Measurements from ENCODE around the gene NEUROD2. TPM values are rescaled to one million over a fixed set of nuclear protein-coding genes. Genes with fewer than 3 reads are reported as not detected.

Gene NEUROD2
- total RNA-seq, 1 experiment from 2014 or later, result not detected

DNA sequence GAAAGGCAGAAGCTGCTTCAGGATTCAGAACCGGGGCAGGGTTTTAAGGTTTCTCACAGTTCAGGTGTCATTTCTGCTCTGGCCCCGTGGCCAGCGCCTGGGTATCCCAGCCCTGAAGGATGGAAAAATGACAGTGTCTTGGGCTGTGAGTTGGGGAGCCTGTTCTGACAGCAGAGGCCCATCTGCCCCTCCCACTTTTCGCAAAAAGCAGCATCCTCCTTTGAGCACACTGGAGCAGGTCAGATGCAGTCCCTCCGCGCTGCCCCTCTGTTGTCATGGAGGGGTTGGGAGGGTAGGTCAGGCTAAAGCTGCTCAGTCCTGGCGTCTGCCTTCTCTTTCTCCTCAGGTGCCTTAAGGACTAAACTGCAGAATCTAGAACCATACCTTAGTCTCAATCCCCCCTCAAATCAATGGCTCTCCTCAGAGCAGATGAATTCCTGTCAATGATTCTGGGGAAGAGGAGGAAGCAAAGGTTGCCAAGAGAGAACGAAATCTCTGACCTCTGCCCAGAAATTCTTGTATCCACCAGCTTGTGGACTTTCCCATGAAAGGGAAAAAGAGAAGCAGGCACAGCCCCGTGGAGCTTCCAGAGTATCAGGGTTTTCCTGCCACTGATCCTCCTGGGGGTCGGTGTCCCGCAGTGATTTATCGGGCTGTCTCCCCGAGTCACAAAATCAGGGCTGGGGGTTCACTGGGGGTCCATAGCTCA is 7.3 kb downstream of the NEUROD2 start:
- TF ChIP-seq, protein P1, sequence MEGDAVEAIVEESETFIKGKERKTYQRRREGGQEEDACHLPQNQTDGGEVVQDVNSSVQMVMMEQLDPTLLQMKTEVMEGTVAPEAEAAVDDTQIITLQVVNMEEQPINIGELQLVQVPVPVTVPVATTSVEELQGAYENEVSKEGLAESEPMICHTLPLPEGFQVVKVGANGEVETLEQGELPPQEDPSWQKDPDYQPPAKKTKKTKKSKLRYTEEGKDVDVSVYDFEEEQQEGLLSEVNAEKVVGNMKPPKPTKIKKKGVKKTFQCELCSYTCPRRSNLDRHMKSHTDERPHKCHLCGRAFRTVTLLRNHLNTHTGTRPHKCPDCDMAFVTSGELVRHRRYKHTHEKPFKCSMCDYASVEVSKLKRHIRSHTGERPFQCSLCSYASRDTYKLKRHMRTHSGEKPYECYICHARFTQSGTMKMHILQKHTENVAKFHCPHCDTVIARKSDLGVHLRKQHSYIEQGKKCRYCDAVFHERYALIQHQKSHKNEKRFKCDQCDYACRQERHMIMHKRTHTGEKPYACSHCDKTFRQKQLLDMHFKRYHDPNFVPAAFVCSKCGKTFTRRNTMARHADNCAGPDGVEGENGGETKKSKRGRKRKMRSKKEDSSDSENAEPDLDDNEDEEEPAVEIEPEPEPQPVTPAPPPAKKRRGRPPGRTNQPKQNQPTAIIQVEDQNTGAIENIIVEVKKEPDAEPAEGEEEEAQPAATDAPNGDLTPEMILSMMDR (IDR thresholded peaks at IDR 0.05; ENCODE audit: insufficient read depth in 1 of 2, low read depth in 1 of 2, low read length in 1 of 2, severe bottlenecking in 1 of 2, unreplicated experiment in 1 of 2), result no peak
- CTCF ChIA-PET, result interaction anchor here (1.4 kb wide), 1 partner anchor 21 kb away, joined by 6 read pairs; no protein-coding TSS in a partner anchor
- no peaks in the 10 kb centered on the region for H3K9me3 ChIP-seq
- Mint-ChIP-seq H3K27me3 (ENCODE audit: insufficient read depth, unreplicated experiment) (peaks cover 60% of the 10 kb centered on the region), H3K36me3 (ENCODE audit: insufficient read depth, unreplicated experiment) (no peaks in the 10 kb centered on the region), H3K4me1 (ENCODE audit: low read depth, unreplicated experiment) (peaks cover 7% of the 10 kb centered on the region), H3K9me3 (ENCODE audit: unreplicated experiment) (no peaks in the 10 kb centered on the region), H3K4me3 (ENCODE audit: unreplicated experiment) (no peak overlapping the region), H3K27ac (ENCODE audit: unreplicated experiment) (no peak overlapping the region)
- intact Hi-C loops (cut with micrococcal nuclease; ENCODE audit: unreplicated experiment), result no loop called here
- H3K4me3 ChIP-seq (ENCODE audit: low read depth, low read length), result no peak overlapping the region
- no peaks in the 10 kb centered on the region for H3K36me3 ChIP-seq (ENCODE audit: control insufficient read depth, insufficient read depth, low read length)
- H3K4me1 ChIP-seq, result no peaks in the 10 kb centered on the region; the same call in 1 of the 2 replicates
- BruUV-seq (replicated peaks), result no TSS peak
- DNase-seq, result no peak
- POLR2A ChIA-PET, result no interaction called here
- H3K27me3 ChIP-seq (replicated peaks; ENCODE audit: control insufficient read depth, insufficient read depth, low read length), result peaks cover 11% of the 10 kb centered on the region

GRCh38 chr17:39599665-39600231 is 8.0 kb downstream of the NEUROD2 start:
- H3K9me3 Mint-ChIP-seq (ENCODE audit: unreplicated experiment), result no peaks in the 10 kb centered on the region
- no peaks in the 10 kb centered on the region for H3K36me3 ChIP-seq (ENCODE audit: control insufficient read depth, insufficient read depth, low read length)
- no peak overlapping the region for H3K4me3 Mint-ChIP-seq (ENCODE audit: unreplicated experiment)
- no peaks in the 10 kb centered on the region for H3K36me3 Mint-ChIP-seq (ENCODE audit: insufficient read depth, unreplicated experiment)
- H3K4me3 ChIP-seq (ENCODE audit: low read depth, low read length), result no peak overlapping the region
- H3K27me3 Mint-ChIP-seq (ENCODE audit: insufficient read depth, unreplicated experiment), result peaks cover 63% of the 10 kb centered on the region
- H3K9me3 ChIP-seq, result no peaks in the 10 kb centered on the region
- no TSS peak for BruUV-seq (replicated peaks)
- intact Hi-C loops (cut with micrococcal nuclease; ENCODE audit: unreplicated experiment), result no loop called here
- H3K4me1 ChIP-seq, result no peaks in the 10 kb centered on the region; the same call in 1 of the 2 replicates
- H3K27ac Mint-ChIP-seq (ENCODE audit: unreplicated experiment), result no peak overlapping the region
- no peak for DNase-seq
- peaks cover 11% of the 10 kb centered on the region for H3K27me3 ChIP-seq (replicated peaks; ENCODE audit: control insufficient read depth, insufficient read depth, low read length)
- TF ChIP-seq, protein P1 (IDR thresholded peaks at IDR 0.05; ENCODE audit: insufficient read depth in 1 of 2, low read depth in 1 of 2, low read length in 1 of 2, severe bottlenecking in 1 of 2, unreplicated experiment in 1 of 2), result no peak
- ChIA-PET POLR2A (no interaction called here), CTCF (interaction anchor here (1.1 kb wide), 1 partner anchor 22 kb away, joined by 3 read pairs; no protein-coding TSS in a partner anchor)
- H3K4me1 Mint-ChIP-seq (ENCODE audit: low read depth, unreplicated experiment), result peaks cover 7% of the 10 kb centered on the region

DNA sequence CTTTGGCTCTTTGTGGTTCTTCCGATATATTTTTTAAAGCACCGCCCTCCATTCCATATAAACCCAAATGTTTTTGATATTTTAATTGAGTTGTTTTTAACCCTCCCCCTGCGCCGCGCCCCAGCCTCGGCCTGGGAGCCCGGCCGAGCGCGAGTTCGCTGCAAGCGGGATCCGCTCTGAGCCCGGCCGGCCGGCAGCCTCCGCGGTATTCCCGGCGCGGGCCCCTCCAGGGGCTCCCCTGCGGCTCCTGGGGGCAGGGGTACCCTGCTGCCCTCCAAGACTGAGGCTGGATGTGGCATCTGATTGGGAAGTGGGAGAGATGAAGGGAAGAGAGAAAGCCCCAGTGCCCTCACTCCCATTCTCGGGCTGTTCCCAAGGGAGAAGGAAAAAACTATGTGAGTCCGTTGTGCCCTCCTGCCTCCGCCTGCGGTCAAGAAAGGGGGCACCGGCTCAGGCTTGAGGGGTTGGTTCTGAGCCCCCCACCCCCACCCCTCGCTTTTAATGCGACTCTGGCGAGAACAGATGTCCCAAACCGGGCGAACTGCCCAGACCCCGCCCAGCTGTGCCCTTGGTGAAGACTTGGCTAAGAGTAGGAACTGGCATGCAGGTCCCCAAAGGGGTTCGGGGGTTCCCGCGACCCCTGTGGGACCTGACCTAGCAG is 8.6 kb downstream of the NEUROD2 start:
- H3K36me3 ChIP-seq (ENCODE audit: control insufficient read depth, insufficient read depth, low read length), result no peaks in the 10 kb centered on the region
- POLR2A ChIA-PET, result no interaction called here
- no peaks in the 10 kb centered on the region for H3K9me3 ChIP-seq
- no peak for DNase-seq
- Mint-ChIP-seq H3K4me1 (ENCODE audit: low read depth, unreplicated experiment) (peaks cover 7% of the 10 kb centered on the region), H3K27ac (ENCODE audit: unreplicated experiment) (no peak overlapping the region), H3K4me3 (ENCODE audit: unreplicated experiment) (no peak overlapping the region), H3K36me3 (ENCODE audit: insufficient read depth, unreplicated experiment) (no peaks in the 10 kb centered on the region), H3K9me3 (ENCODE audit: unreplicated experiment) (no peaks in the 10 kb centered on the region), H3K27me3 (ENCODE audit: insufficient read depth, unreplicated experiment) (peaks cover 61% of the 10 kb centered on the region)
- TF ChIP-seq, protein P1 (IDR thresholded peaks at IDR 0.05; ENCODE audit: insufficient read depth in 1 of 2, low read depth in 1 of 2, low read length in 1 of 2, severe bottlenecking in 1 of 2, unreplicated experiment in 1 of 2), result no peak
- BruUV-seq (replicated peaks), result no TSS peak
- CTCF ChIA-PET, result interaction anchor here (1.1 kb wide), 1 partner anchor 23 kb away, joined by 3 read pairs; no protein-coding TSS in a partner anchor
- H3K4me3 ChIP-seq (ENCODE audit: low read depth, low read length), result no peak overlapping the region
- H3K27me3 ChIP-seq (replicated peaks; ENCODE audit: control insufficient read depth, insufficient read depth, low read length), result peaks cover 11% of the 10 kb centered on the region
- no peaks in the 10 kb centered on the region; the same call in 1 of the 2 replicates for H3K4me1 ChIP-seq
- intact Hi-C loops (cut with micrococcal nuclease; ENCODE audit: unreplicated experiment), result no loop called here
